Lung (tissue), 12 donors: Measurements from ENCODE around the gene SLC28A3. TPM values are rescaled to one million over a fixed set of nuclear protein-coding genes. Genes with fewer than 3 reads are reported as not detected.

Experiments used
- ATAC-seq: fragments of 200-7000 bp; cut with Tn5 transposase; one replicate; pipeline ENCODE4 v1.9.1; 2020; ENCODE audit warnings: moderate number of reproducible peaks; ENCODE audit not compliant: insufficient read depth, low FRiP score
- DNase-seq, 3 donors: peaks; one replicate each; pipeline ENCODE4 v3.0.0-alpha.2; 2013 to 2017
- H3K27ac ChIP-seq, 2 donors: one replicate each; pipeline ENCODE4 v1.5.1; 2013; ENCODE audit warnings: mild to moderate bottlenecking in 2 of 2, moderate library complexity in 2 of 2, control low read depth in 1 of 2, inconsistent platforms in 1 of 2, low read depth in 1 of 2, low read length in 1 of 2
- H3K27me3 ChIP-seq, 3 donors: one replicate each; pipeline ENCODE4 v1.5.1; 2013; ENCODE audit warnings: low read length in 2 of 3; ENCODE audit not compliant: control insufficient read depth in 3 of 3, insufficient read depth in 3 of 3
- H3K36me3 ChIP-seq, 4 donors: one replicate each; pipeline ENCODE4 v1.5.1; 2013; ENCODE audit warnings: low read length in 4 of 4, mild to moderate bottlenecking in 1 of 4, moderate library complexity in 1 of 4; ENCODE audit not compliant: control insufficient read depth in 4 of 4, insufficient read depth in 4 of 4
- H3K4me1 ChIP-seq, 5 donors: one replicate each; pipeline ENCODE4 v1.5.1; 2013; ENCODE audit warnings: low read length in 5 of 5, mild to moderate bottlenecking in 2 of 5, moderate library complexity in 1 of 5; ENCODE audit not compliant: control insufficient read depth in 5 of 5, insufficient read depth in 5 of 5
- H3K4me3 ChIP-seq: one replicate; pipeline ENCODE4 v1.5.1; 2013; ENCODE audit warnings: mild to moderate bottlenecking, control low read depth, moderate library complexity
- H3K9ac ChIP-seq, 2 donors: one replicate each; pipeline ENCODE4 v1.5.1; 2013; ENCODE audit warnings: low read length in 2 of 2, control low read depth in 1 of 2; ENCODE audit not compliant: insufficient read depth in 1 of 2
- H3K9me3 ChIP-seq, 4 donors: one replicate each; pipeline ENCODE4 v1.5.1; 2013; ENCODE audit warnings: low read length in 3 of 4, mild to moderate bottlenecking in 1 of 4, moderate library complexity in 1 of 4; ENCODE audit not compliant: control insufficient read depth in 4 of 4, insufficient read depth in 3 of 4
- WGBS, 2 donors: extraction: QIAGEN DNeasy Blood & Tissue Kit; methylation state at CpG; one replicate each; pipeline ENCODE4 v1.1.7; 2013; 5-methylcytosine and 5-hydroxymethylcytosine counted together
- polyA plus RNA-seq, 2 donors: library from polyadenylated mRNA; stranded (reverse); fragments of 200-250 nt; gene quantifications; one replicate each; pipeline ENCODE4 v1.2.1, GENCODE V29; 2013
- total RNA-seq, 2 donors: library from RNA; depleted of rRNA in 1 of 2; stranded (reverse); fragments of >200 nt in 1 of 2; gene quantifications; one replicate each; pipeline ENCODE4 v1.2.1, GENCODE V29; 2014 to 2021
- TF ChIP-seq, protein P1 (sequence below): IDR thresholded peaks from 2 replicates; pipeline ENCODE4 v1.5.1; 2012; ENCODE audit warnings: mild to moderate bottlenecking; ENCODE audit errors: control extremely low read depth, extremely low read depth
- donor health status: control.
- donor health status: control.
- donor health status: Bipolar disorder and iron deficiency.
- donor health status: healthy.
- donor health status: DM: yes; HTN: yes; CAD: no.

The SLC28A3 gene
- total and polyA plus RNA-seq, 4 donors = 0.59 to 4.0 (median 0.88) TPM

DNA sequence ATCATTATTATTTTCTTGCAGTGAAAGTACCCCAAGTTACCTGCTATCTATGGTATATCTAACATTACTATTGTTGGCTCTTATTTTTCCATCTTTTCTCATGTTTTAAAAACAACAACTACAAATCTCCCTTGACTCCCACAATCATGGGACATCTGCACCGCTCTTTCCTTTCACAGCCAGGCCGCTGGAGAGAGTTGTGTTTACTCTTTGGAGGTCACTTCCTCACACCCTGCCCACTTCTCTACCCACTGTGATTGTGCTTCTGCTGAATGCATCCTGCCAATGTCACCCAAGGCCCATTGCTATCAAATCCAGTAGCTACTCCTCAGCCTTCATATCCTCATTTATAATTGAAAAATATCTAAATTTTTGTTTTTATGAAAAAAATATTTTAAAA lies 29.7 kb downstream of the SLC28A3 start:
- H3K27ac ChIP-seq = no peak overlapping the region
- no peaks in the 10 kb centered on the region for H3K9me3 ChIP-seq
- no peaks in the 10 kb centered on the region for H3K36me3 ChIP-seq
- TF ChIP-seq, protein P1, sequence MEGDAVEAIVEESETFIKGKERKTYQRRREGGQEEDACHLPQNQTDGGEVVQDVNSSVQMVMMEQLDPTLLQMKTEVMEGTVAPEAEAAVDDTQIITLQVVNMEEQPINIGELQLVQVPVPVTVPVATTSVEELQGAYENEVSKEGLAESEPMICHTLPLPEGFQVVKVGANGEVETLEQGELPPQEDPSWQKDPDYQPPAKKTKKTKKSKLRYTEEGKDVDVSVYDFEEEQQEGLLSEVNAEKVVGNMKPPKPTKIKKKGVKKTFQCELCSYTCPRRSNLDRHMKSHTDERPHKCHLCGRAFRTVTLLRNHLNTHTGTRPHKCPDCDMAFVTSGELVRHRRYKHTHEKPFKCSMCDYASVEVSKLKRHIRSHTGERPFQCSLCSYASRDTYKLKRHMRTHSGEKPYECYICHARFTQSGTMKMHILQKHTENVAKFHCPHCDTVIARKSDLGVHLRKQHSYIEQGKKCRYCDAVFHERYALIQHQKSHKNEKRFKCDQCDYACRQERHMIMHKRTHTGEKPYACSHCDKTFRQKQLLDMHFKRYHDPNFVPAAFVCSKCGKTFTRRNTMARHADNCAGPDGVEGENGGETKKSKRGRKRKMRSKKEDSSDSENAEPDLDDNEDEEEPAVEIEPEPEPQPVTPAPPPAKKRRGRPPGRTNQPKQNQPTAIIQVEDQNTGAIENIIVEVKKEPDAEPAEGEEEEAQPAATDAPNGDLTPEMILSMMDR = no peak
- H3K27me3 ChIP-seq = no peaks in the 10 kb centered on the region
- ATAC-seq (no peak), DNase-seq (peak in 1 of 3 donors; percentile 6)
- no peaks in the 10 kb centered on the region for H3K4me1 ChIP-seq
- no peak overlapping the region for H3K4me3 ChIP-seq
- no peak overlapping the region for H3K9ac ChIP-seq
- 51 to 53% methylated on average over 2 of the region's 2 CpGs for WGBS, 2 donors

DNA sequence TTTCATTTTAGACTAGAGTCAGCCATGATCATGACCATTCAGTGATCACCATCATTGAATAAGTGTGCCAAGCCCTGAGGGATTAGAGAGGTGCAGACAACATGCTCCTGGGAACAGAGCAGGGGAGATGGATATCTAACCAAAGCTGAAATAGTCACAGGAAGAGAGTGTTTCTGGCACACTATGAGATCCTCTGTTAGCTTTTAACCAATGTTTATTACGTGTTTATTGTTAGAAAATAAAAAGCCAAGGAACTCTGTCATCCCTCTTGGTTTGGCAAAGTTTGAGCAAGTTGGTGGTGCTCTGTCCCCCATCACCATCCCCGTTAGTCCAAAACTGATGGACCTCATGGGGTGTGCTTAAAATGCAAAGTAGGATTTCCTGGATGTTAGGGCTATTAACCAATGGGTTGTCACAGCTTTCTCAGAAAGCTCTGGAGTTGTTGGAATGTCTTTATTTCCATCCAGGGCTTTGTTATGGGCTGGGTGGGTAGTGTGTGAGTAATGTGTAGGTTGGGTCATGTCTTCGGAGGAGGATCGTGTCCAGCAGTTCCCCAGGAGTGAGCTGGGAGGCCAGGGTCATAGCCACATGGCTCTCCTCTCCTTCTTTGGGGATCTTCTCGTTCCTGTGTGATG lies 34.9 kb downstream of the SLC28A3 start:
- DNase-seq (no peak), ATAC-seq (no peak)
- Histone ChIP-seq H3K27me3 (no peaks in the 10 kb centered on the region), H3K27ac (no peak overlapping the region), H3K36me3 (no peaks in the 10 kb centered on the region), H3K4me3 (no peak overlapping the region), H3K4me1 (no peaks in the 10 kb centered on the region), H3K9me3 (no peaks in the 10 kb centered on the region), H3K9ac (no peak overlapping the region)
- 78 to 91% methylated on average over 5 of the region's 5 CpGs for WGBS, 2 donors
- TF ChIP-seq, protein P1 = no peak

DNA sequence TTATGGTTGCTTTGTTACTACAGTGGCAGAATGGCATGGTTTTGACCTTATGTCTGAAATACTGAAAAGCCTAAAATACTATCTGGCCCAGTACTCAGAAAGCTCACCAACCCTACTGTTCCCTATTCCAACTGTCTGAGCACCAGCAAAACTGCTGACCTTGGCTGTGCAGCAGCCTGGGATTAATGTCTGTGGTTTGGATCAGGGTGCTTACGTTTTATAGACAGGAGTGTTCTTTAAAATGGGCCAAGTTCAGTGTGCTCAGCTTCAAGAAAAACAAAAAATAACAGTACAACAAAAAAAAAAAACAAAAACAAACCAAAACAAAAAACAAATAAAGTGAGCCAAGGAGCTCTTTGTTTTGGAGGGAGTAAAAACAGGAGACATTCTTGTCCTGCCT lies 36.4 kb downstream of the SLC28A3 start:
- Histone ChIP-seq H3K4me1 (peaks cover 0 to 2% (median 0%) of the 10 kb centered on the region in 5 donors), H3K27ac (no peak overlapping the region), H3K27me3 (no peaks in the 10 kb centered on the region), H3K4me3 (no peak overlapping the region), H3K9me3 (no peaks in the 10 kb centered on the region), H3K9ac (no peak overlapping the region), H3K36me3 (no peaks in the 10 kb centered on the region)
- ATAC-seq = no peak
- WGBS, 2 donors = 75 to 87% methylated on average over 1 of the region's 1 CpG
- DNase-seq = no peak
- TF ChIP-seq, protein P1 = no peak

DNA sequence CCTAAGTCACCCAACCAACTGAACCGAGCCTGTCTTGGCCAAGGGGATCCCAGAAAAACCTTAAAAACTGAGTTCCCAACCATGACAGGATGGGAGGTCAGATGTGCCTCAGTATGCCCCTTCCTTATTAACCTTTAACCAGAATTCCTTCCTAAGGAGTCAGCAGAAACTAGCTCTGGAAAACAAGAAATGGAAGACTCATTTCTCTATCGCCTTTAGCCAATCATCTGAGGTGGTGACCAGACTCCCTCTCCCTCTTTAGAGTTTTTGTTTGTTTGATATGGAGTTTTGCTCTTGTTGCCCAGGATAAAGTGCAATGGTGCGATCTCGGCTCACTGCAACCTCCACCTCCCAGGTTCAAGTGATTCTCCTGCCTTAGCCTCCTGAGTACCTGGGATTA lies 37.5 kb downstream of the SLC28A3 start:
- H3K4me3 ChIP-seq = no peak overlapping the region
- peaks cover 0 to 2% (median 0%) of the 10 kb centered on the region in 5 donors for H3K4me1 ChIP-seq
- TF ChIP-seq, protein P1 = no peak
- no peaks in the 10 kb centered on the region for H3K36me3 ChIP-seq
- H3K27me3 ChIP-seq = no peaks in the 10 kb centered on the region
- DNase-seq (no peak), ATAC-seq (no peak)
- H3K27ac ChIP-seq = no peak overlapping the region
- H3K9me3 ChIP-seq = no peaks in the 10 kb centered on the region
- WGBS, 2 donors = 97% methylated on average over 4 of the region's 4 CpGs
- no peak overlapping the region for H3K9ac ChIP-seq
